ENCODE results near the gene SPEN.
A peak's percentile ranks its signal among the peaks of the same experiment; 100 is the strongest.

SPEN gene

GRCh38 chr1:15949453-15950245, 102.1 kb downstream of the SPEN start:
- peak; percentile 82 for DNase-seq

GRCh38 chr1:15950302-15950701, 102.8 kb downstream of the SPEN start:
- peak; percentile 64 for DNase-seq

DNA sequence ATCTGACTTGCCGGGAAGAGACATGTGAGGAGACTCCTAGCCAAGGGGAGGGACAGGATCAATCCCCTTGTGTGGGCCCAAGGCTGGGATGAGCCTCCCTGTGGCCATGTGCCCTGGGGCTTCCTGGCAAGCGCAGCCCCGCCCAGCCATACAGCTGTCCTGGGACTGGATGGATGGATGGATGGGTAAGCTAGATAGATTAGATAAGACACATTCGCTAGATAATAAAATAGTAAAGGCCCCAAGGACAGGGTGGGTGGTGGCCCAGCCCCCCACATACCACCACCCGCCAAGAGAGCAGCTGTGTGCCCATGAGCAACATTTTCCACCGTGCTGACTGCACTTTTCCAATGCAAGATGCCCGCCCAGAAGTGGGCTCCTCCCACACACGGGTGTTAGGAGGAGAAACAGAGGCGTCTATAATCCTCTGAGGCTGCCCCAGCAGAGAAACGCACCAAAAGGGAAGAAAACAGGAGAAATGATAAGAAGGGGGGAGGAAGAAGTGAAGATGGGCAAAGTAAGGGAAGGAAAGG, 103.3 kb downstream of the SPEN start:
- peak; percentile 76 for DNase-seq

DNA sequence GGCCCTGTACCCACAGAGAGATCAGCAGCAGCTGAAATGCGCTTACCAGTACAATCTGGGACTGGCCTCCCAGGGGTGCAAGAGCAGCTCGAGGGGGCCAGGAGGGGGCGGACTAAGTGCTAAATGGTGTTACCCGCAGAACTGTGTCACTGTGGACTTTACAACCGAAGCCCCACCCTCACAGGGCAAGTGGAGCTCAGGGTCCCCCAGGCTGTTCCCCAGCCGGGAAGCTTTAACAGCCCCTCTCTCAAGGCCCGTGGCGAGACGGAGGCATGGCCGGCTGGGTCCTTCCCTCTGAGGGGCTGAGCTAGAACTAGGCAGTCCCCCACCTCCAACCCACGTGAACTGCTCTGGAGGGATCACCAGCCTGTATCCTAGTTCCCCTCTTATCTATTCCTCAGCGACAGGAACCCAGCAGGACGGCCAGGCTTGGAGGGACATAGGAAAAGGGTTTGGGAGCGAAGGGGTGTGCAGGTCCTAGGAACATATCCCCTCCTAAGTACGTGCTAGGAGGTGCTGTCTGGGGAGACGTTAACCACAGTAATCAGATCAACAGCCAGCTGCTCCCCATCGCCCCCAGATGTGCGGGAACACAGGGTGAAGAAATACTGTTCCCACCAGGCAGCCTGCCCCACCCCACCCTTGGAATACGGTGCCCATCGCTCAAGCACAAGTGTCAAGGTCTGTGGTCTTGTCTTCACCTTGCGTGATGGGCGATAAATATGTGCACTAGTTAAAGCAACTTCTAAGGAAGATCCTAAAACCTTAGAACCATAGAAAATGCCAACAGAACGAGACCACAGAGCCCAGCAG, 104.0 kb downstream of the SPEN start:
- DNase-seq = peak; percentile 48

DNA sequence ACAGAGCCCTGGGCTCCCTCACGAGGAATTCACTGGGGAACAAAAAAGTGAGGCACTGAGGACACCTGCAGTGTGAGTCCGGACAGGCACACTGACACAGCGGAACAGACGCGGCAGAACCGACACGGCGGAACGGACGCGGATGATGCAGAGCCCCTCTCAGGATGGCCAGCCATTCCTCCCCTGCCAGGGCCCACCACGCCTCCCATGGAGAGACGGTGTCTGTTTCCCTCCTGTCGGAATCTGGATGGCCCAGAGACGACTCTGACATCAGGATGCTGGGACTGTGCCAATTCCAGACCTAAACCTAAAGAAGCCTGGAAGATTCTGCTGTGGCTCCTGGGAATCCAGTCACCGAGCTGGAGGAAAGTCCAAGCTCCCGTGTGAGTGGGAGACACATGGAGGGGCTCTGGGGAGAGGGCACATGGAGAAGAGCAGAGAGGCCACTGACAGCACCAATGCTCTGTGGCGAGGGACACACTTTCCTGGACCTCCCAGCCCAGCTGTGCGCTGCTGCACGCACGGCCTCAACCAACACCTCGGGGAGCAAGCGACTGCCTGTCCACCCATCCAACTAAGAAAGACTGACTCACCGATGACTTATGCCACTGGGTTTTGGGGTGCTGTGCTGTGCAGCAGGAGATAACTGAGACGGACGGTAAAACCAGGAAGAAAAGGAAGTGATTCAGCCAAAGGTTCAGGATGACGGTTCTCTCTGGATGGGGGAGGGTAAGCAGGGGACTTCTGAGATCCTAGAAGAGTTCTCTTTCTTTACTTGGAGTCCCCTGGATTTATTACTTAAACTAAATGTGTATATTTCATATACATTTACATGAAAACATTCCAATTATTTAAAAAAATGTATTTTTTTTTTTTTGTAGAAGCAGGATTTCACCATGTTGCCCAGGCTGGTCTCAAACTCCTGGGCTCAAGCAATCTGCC, 105.1 kb downstream of the SPEN start:
- no peak for DNase-seq

GRCh38 chr1:15953294-15953771, 105.8 kb downstream of the SPEN start:
- no peak for DNase-seq

DNA sequence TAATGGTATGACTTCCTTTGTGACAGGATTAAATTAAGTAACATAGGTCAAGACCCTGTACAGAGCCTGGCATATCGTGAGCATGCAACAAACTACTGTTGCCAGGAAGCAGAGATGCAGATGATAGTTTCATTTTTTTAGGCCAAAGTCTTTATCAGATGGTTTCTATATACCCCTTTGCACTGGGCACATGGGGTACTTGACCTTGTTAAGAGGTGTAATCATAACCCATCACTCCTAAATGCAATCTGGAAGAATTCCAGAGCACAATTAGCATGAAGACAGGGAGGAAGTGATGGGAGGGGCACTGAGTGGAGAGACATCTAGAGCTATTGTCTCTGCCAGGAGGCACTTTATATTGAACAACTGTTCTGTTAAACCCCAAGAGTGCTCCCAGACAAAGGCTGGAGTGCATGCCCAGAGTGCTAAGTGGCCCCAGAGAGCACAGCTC, 106.3 kb downstream of the SPEN start:
- no peak for DNase-seq

GRCh38 chr1:15954316-15954715, 106.8 kb downstream of the SPEN start:
- no peak for DNase-seq

DNA sequence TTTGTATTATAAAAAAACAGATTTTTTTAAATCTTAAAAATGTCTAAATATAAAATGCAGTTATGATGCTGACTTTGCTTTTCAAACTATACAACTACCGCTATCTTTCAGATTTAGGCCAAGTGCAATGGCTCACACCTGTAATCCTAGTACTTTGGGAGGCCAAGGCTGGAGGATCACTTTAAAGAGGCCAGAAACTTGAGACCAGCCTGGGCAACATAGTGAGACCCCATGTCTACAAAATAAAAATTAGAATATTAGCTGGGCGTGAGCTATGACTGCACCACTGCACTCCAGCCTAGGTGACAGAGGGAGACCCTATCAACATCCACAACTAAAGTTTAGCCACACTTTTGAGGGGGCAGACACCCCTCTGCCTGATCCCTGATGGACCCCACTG, 108.0 kb downstream of the SPEN start:
- no peak for DNase-seq

DNA sequence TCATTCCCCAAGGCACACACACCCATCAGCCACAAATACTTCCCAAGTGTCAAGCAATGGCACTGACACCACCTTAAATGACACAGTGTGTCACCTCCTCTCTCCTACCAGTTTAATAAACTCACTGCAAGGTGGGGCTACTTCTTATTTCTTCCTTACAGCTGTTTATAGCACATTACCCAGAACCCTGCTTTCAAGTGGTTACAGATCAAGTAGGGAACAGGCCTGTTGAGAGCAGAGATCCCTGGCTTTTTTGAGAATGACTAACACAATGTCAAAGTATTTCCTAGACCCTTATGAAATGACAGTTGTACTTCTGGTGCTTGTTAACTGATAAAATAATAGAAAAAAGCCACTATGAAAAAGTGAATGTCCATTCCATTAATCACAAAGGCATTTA, 108.6 kb downstream of the SPEN start:
- DNase-seq = no peak

DNA sequence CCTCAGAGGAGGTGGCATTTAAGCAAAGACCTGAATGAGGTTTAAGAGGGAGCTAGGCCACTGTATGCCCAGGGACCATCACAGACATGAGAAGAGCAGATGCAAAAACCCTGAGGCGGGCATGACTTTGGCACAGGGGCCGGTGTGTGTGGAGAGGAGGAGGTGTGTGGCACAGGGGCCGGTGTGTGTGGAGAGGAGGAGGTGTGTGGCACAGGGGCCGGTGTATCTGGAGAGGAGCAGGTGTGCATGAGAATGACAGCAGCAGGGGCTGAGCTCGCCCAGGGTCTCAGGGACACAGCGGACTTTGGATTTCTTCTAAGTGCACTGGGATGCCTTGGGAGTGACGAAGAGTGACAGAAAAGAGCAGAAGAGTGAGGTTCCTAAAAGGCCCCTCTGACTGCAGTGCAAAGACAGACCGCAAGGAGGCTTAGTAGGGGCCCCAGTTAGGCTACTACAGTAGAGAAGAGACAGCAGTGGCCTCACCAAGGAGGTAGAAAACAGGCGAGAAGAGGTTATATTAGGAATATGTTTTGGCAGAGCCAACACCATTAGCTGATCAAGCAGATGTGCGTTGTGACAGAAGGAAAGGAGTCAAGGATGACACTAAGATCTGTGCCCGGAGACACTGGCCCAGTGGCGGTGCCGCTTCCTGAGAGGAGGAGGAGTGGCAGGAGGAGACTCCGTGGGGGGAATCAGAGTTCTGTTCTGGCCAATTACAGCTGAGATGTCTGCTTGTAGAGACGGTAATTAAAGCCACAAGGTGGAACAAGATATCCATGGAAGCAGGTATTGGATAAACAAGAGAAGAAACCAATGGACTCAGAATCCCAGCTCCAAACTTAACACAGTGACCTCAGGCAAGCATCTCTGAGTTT, 110.0 kb downstream of the SPEN start:
- no peak for DNase-seq

GRCh38 chr1:15958111-15958510, 110.6 kb downstream of the SPEN start:
- no peak for DNase-seq

- no peak for DNase-seq
Measured at GRCh38 chr1:15958793-15959192, 111.3 kb downstream of the SPEN start.

DNA sequence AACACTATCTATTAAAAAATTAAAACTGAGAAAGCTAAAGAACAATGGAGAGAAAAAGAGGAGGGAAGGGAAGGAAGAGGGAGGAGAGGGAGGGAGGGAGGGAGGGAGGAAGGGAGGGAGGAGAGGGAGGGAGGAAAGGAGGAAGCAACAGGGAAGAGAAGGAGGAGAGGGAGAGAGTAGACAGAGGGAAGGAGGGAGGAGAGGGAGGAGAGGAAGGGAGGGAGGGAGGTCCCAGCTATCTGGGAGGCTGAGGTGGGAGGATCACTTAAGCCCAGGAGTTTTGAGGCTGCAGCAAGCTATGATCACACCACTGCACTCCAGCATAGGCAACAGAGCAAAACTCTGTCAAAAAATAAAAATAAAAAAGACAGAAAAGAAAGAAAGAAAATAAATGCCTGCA, 111.9 kb downstream of the SPEN start:
- no peak for DNase-seq

DNA sequence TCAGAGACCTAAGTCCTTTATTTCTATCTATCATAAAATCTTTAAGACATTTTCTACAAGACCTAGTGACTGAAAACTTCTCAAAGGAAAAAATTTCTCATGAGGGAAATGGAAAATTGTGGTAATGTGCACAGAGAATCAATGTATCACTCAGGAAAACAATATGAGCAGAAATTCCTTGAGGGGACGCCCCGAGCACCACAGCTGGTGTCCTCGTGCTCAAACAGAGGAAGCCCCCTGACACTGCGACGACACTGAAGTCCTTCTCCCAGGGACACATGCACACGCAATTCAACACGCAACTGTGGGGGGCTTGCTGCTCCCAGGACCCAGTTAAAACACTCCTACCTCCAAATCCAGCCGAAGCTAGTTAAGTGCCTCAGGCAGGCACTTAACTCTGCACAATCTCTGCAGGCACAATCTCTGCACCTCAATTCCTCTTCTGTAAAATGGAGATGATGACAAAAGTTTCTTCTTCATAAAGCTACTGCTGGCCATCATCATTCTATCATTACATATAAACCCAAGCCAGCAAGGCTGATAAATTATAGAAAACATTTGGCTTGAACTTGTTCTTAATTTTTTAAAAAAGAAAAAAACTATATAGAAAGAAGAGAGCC, 112.4 kb downstream of the SPEN start:
- DNase-seq = peak; percentile 41

- no peak for DNase-seq
Measured at GRCh38 chr1:15960808-15961207, 113.3 kb downstream of the SPEN start.

DNA sequence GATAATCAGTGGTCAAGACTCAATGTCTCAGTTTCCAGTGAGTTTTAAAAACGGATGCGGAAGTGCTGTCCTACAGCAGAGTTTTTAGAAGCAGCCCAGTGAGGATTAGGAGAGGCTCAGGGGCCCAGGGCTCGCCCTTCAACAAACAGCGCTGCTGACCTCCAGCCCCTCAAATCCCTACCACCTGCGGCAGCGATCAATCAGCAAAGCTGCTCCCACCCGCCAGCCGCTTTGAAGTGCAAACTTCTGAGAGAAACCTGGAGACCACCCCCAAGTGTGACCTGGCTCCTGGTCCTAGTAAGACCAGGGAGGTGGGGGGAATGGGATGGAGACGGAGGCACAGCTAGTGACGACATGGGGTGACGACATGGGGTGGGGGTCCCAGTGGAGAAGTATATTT, 114.0 kb downstream of the SPEN start:
- DNase-seq = no peak

GRCh38 chr1:15962176-15962575, 114.7 kb downstream of the SPEN start:
- DNase-seq = no peak

DNA sequence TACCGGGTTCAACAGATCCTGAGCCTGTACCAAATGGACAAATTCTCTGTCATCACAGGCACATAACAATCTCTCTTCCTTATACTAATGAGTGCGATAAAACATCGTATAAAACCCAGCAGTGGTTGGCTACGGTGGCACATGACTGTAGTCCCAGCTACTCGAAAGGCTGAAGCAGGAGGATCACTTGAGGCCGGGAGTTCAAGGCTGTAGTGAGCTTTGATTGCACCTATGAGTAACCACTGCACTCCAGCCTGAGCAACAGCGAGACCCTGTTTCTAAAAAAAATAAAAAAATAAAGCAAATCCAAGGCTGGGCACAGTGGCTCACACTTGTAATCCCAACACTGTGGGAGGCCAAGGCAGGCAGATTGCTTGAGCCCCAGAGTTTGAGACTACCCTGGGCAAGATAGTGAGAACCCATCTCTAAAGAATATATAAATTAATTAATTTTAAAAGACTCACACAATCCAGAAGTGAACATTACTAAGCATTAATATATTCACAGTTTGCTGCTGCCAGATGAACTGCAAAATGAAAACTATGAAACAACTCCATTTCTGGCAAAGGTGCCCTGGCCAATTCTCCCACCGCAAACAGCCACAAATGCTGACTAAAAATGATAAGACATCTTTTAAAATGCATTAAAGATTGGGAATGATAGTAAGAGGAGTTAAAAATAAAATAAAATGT, 115.3 kb downstream of the SPEN start:
- no peak for DNase-seq

DNA sequence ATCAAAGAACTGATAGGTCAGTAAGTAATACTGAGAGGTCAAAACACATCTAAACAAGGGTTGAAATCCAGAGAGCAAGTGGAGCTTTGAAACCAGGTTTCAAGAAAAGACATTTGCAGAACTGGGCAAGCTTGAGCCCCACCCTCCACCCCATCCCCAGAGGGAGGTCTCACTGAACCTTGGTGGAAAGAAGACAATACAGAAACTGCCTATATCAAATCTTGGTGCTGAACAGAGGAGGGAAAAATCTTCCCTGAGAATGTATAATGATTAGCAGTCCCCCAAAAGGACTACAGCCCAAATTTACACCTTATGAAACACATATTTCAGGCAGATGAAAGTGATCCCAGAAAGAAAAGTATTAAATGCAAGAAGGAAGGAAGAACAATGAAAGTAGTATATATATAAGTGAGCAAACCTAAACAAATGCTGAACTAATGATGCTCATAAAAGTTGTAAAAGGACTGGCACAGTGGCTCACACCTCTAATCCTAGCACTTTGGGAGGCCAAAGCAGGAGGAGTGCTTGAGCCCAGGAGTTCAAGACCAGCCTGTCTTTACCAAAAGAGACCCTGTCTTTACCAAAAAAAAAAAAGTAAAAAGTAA, 116.0 kb downstream of the SPEN start:
- DNase-seq = no peak

All from stimulated activated CD4-positive, alpha-beta T cell treated with anti-CD3 and anti-CD28 coated beads, Interleukin-4, amount 100 ng/mL, for 1 hour (primary cell).